Germinal center (tissue), 1 donor: ENCODE results near the gene INSRR.
A peak's percentile ranks its signal among the peaks of the same experiment; 100 is the strongest.

ENCODE experiments used
- DNase-seq: peaks from one replicate; pipeline ENCODE4 v3.0.0; 2012; ENCODE audit warnings: mixed read lengths, low spot score

Gene INSRR

DNA sequence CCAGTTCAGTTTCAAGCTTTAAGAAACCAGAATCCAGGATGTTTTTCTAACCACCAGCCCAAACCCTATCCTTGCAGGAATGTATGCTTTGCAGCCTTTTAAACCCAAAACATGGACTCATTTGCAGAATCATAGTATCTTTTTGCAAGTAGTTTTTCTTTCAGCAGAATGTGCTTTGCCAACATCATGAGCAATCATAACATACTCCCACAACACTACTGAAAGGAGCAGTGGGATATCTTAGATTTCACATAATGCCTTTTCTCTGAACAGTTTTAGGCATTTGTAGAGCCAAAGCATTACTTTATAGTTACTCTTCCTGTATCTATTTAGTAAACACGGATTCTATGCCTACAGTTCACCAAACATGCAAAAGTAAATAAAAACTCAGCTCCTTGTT lies 32.3 kb downstream of the INSRR start:
- no peak for DNase-seq

DNA sequence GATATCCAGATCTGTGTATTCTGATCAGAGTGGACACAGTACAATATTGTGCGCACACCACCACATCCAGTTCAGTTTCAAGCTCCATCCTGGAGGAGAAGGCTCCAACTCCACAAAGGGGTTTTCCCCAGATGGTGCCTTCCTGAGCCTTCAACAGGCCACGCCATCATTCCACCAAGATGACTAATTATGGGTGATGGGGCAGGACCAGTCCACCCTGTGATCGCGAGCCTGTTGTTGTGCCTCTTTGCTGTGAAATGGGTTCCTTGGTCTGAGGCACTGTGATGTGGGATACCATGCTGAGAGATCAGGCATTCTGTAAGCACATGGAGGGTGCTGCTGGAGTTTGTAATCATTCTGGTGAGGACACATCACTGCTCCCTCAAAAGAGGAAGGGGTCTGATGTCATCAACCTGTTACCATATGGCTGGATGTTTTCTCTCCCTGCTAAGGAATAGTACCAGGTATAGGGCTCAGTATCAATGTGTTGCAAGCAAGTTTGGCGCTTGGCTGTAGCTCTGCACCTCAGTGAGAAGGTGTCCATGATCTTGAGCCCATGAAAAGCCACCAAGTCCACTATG lies 35.6 kb downstream of the INSRR start:
- no peak for DNase-seq

DNA sequence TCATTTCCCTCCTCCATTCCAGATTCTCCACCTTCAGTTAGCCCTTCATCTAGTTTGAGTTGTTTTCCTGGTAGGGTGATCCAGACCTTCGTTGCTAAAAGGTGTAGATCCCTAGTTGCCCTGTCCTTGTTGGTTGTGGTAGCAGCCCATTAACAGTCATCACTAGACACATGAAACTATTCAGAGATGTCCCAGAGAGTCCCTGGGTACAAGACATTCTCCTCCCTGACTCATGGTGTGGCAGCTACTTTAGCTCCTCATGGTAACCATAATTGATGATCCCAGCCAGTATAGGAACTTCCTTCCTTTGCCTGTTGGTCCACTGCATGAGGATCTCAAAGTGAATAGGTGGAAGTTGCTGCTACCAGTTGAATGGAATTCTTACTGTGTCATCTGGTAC lies 36.2 kb downstream of the INSRR start:
- no peak for DNase-seq

DNA sequence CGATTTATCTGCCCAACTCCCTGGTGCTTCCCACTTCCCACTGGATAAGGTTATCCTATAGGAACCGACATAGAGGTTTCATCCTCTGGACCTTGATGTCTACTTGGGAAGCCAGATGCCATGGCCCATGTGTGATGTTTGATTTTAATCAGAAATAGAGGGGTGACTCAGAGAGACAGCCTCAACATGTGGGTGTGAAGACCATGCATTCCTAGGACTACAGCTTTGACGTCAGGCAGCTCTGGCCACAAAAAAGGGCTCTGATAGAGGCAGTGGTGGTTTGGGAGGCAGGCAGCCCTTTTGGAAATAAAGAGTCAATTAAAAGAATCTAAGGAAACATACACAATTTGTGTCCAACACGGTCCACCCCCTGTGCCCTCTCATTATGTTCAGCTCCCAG lies 37.1 kb downstream of the INSRR start:
- DNase-seq, result no peak

DNA sequence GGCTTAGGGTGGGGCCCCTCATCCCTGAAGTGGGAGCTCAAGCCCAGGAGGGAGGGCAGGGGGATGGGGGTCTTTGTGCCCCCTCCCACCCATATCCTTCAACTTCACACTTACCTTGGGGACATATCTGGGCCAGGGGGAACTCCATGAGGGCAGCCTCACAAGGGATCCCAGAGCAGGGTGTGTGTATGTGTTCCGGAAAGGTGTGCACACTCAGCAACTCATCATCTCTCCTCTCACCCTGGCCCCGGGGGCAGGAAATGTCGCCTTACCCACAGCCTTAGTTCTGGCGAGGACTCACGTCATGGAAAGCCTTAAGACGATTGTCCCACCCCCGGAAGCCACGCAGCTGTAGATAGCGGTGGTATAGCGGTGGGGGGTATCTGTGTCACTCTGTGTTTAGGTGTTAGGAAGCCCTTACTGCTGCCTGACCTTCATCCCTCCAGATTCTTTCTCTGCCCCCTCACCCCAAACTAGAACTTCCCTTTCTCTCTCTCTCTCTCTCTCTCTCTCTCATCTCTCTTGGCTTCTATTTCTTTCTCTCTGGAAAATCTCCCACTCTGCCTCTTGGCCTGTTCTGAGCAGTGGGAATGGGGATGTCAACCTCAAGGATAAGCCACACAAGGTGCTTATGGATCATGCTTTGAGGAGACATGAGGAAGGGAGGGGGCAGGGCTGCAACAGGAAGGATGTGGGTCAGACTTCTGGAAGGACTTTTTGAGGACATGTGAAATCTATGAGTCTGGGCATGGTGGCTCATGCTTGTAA lies 42.2 kb downstream of the INSRR start, which contains the start of gene SH2D2A:
TSS of gene SH2D2A (minus strand) at position 288 of the 768 bp plus-strand sequence. CDS start at position 148, 140 bp downstream.
- DNase-seq, result peak; percentile 82

DNA sequence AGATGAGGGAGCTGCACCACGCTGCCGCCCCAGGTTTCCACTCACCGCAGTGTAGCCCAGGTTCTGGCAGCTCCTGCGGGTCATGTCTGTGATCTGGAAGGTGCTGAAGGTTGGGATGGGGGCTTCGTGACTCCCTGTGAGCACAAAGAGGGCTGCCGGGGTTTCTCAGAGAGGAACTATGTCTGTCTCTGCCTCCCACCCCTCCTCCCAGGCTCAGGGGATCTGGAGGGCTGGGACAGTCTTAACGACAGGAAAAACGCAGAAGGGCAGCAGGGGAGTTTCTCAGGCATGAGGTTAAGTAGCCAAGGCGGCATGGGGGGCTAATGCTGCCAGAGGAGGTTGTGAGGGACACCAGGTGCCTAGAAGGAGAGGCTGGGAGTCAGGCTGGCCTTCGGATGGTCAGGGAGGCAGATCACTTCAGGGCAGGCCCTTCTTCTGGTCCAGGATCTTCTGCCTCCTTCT lies 42.9 kb downstream of the INSRR start:
- no peak for DNase-seq

DNA sequence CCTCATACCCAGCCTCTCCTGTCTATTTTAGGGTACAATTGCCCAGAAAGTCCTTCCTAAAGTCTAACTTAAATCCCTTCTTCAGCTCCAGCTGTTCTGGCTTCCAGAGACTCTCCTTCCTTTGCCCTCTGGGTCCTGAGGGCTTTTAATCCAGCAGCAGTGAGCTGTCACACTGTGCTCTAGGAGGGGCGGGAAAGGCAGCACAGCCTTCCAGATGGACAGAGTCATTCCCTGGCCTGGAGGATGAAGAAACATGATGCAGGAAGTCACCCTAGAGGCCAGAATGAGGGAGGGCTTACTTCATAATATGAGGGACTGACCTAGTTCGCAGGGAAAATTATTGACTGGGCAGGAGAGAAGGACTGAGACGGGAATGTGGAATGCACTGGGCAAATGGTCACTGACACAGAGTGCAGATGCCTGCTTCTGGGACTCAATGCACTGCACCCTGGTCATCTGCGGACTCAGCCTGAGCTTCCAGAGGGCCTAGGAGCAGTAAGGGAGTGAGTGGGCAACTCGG lies 43.5 kb downstream of the INSRR start:
- no peak for DNase-seq

DNA sequence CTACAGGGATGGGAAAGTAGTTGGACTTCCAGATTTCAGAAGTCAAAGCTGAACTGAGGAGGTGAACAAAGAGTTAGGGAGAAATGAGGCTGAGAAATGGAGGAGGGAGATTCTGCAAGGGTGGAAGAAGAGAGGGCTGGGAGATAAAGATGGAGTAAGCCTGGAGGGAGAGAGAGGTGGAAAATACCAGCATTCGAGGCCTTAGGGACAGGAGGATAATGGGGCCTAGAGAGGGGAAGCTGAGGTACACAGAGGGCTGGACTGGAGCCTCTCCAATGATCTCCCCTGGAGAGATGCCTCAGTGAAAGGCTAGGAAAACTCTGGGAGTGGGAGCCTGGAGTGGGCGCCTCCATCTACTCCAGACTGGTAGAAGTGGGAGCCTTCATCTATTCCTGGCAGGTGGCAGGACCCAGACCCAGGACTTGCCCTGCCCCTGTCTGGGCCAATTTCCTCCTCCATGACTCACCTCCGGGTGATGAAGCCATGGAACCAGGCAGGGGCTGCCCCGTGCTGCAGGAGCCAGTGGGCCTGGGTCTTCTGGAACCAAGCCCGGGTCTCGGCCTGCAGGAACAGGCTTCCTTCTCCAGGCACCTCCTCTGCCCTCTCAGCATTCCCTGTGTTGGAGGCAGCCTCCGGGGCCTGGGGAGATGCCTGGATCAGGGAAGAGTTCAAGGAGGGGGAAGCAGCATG lies 44.2 kb downstream of the INSRR start:
- no peak for DNase-seq

DNA sequence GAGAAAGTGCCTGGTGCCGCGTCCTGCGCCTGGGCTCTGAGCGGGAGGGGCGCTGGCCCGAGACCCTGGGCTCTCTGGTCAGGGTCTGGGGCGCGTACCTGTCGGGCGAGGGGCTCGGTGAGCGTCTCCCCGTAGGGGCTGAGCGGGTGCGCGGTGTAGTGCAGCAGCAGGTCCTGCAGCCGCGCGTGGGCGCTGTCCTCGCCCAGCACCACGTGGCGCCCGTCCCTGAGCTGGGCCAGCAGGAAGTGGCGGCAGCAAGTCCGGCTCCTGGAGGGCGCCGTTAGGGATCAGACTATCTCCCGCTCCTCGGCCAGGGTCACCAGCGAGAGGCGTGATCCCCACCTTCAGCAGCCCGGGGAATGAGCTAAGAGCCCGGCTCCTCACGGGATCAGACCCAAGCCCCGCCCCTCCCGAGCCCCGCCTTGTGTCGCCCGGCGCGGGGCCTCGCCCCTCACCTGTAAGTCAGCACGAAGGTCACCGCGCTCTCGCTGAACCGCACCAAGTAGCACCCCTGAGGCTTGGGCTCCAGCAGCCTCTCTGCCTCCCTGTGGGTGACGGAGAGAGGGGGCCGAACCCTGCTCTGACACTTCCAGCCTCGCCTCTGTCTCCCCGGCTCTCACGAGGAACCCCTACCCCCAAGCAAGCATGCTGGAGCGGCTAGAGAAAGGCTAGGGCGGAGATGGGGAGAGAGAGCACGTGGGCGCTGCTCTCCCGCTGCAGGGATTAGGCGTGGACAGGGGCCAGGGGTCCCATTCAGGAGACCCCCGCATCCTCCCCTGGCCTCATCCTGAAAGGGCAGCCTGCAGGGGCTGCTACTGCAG lies 45.0 kb downstream of the INSRR start:
- DNase-seq, result peak; percentile 71

DNA sequence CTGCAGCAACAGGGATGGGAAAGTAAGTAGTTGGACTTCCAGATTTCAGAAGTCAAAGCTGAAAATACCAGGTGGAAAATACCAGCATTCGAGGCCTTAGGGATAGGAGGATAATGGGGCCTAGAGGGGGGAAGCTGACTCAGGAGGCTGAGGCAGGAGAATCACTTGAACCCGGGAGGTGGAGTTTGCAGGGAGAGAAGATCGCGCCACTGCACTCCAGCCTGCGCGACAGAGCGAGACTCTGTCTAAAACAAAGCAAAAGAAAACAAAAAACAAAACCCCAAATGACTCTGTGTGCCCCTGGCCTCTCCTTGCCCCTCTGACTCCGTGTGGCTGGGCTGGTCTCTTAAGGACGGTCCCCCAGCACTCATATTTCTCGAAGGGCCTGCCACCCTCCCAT lies 45.6 kb downstream of the INSRR start:
- DNase-seq, result no peak

DNA sequence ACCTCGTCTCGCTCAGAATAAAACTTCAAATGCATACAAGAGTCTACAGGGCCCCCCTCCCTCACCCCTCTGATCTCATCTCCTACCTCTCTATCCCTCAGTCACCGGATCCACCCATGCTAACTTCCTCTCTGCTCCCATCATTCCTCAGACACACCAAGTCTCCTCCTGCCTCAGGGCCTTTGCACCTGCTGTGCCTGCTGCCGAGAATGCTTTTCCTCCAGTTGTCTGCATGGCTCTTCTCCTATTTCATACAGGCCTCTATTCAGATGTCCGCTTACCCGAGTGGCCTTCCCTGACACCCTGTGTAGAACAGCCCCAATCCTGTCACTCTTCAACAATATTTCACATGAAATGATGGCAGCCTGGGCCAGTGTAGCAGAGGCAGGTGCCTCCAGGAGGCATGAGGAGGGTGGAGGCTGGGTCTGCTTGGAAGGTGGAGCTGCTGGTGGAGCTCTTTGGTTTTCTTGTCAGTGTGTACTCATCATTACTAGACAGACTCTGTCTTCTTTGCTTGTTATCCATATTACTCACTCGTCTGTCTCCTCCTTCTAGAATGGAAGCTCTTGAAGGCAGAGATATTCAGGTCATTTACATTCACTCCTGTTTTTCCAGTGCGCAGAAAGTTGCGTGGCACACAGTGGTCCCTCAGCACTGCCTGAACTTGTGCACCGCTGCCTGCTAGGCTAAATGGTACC lies 46.5 kb downstream of the INSRR start:
- no peak for DNase-seq

DNA sequence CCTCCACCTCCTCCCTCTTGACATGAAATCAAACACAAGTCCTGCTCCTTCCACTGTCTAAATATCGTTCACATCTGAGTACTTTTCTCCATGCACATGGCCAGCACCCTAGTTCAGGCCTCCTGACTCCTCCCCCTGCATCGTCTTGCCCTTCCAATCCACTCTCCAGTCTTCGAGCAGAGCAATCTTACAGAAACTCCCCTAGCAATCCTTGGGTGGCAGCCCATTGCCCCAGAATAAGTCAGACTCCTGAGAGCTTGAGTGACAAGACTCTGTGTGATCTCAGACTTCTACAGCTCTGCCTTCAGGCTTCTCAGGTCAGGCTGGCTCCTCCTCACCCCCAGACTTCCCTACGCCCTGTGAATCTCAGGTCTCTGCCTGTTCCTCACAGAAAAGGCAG lies 47.7 kb downstream of the INSRR start:
- DNase-seq, result no peak

DNA sequence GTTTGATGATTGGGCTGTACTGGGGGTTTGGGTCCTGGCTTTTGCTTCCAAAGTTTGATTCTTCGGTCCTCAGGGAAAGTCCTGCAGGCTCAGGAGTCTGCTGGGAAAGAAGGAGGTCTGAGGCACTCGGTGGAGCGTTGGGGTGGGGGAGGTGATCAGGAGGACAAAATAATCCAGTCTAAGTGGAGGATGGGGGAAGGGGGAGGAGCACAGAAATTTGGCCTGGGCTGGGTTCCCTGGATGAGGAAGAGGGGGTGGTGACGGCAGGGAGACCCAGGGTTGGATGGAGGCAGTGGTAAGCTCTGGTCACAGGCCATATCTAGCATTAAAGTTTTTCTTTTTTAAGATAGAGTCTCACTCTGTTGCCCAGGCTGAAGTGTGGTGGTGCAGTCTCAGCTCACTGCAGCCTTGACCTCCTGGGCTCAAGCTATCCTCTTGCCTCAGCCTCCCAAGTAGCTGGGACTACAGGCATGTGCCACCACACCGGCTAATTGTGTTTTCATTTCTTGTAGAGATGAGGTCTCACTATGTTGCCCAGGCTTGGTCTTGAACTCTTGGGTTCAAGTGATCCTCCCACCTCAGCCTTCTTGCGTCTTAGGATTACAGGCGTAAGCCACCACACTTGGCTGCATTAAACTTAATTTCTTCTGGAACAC lies 49.1 kb downstream of the INSRR start:
- no peak for DNase-seq

DNA sequence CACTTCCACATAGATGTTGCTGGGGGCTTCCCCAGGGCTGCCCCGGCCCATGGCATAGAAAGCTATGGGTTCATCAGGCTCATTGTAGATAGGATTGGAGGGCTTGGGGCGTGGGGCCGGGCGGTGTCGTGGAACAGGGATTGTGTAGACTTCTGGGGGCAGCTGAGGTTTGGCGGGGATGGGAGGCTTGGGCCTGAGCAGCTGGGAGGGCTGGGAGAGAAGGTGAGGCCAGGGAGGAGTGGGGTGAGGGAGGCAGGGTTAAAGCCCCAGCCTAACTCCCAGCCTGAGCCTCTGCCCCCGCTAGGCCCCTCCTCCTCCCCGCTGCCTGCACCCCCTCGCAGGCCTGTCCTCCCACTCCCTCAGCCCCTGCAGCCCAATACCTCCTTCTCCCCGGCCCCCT lies 49.6 kb downstream of the INSRR start:
- no peak for DNase-seq

DNA sequence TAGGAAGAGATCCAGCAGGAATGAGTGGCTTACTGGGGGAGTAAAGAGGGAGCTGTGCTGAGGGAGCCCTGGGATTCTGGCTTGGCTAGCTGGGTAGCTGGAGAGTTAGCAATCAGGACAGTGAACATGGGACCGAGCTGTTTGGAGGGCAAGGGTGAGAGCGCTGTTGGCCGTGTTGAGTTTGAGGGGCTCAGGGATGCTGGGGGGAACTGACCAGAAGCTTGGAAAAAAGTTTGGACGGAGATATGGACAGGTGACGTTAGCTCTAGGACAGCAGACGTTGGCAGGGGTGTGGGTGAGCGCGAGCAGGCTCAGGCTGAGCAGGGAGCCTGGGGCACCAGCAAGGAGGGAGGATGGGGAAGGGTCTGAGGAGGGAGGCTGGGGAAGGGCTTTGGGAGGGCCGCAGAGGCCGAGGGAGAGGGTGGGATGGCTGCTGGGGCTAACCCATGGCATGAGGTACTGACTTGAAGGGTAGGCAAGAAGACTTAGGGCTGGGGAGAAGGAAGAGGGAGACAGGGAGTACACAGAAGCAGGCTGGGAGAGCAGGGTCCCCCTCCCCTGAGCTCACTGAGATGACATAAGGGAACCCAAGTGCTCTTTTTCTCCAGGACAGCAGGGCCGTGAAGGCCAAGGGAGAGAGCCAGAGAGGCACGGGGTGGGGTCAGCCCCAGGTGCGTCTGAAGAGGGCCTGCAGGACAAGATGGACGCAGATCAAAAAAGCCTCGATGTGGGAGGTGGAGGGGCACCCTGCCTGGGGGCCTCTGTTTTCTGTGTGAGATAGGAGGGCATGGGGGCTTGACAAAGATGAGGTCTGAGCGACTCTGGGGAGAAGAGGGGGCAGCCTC lies 50.5 kb downstream of the INSRR start:
- DNase-seq, result no peak

DNA sequence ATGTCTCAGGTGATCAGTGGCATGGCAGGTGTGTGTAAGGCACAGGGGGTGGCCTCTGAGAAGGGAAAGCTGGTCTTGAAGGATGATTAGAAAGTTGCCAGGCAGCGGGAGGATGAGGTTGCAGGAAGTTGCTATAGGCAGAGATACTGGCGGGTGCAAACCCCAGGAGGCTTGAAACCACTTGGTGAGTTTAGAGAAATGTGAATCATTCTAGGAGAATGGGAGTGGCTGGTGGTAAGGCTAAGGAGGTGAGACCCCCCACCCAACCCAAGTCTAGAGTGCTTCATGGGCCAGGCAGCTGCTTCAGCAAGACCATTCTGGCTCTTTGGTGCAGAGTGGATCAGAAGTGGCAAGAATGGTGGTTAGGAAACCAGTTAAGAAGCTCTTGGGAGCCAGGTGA lies 51.3 kb downstream of the INSRR start:
- DNase-seq, result no peak

DNA sequence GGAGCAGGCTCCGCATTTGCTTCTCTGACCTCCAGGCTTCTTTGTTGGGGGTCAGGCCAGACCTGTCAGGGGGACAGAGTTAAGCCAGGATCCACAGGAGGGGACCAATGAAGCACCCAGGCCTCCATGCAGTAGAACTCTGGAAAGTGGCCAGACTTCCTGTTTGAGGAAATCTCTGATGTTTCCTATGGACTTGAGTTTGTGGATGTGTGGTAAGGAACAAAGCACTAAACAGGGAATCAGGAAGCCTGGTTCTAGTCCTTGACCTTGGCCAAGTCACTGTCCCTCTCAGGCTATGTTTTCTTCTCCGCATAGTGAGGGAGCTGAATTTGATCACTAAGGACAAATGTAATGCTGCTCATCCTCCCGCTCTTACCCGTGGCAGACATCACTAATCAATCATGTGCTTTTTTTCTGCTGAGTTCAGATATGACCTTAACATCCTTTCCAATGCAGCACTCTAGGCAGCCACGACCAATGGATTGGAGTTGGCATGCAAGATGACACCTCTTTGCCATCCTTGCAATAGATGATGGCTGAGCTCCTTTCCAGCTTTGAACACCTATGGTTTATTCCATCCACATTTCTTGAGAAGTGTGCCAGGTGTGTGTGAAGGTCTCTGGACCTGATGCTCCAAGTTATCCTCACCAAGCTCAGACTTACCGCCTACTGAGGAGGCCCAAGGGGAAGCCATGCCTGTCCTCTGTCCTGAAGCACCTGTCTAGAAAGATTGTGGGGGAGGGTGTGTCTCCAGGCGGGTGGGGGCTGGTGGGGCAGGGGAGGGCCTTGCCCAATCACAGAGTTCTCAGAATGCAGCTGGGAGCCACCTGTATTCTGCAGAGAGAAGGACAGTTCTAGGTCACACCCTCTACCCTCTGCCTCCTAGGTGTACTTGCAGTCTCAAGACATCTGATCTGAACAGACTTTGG lies 52.1 kb downstream of the INSRR start:
- no peak for DNase-seq

DNA sequence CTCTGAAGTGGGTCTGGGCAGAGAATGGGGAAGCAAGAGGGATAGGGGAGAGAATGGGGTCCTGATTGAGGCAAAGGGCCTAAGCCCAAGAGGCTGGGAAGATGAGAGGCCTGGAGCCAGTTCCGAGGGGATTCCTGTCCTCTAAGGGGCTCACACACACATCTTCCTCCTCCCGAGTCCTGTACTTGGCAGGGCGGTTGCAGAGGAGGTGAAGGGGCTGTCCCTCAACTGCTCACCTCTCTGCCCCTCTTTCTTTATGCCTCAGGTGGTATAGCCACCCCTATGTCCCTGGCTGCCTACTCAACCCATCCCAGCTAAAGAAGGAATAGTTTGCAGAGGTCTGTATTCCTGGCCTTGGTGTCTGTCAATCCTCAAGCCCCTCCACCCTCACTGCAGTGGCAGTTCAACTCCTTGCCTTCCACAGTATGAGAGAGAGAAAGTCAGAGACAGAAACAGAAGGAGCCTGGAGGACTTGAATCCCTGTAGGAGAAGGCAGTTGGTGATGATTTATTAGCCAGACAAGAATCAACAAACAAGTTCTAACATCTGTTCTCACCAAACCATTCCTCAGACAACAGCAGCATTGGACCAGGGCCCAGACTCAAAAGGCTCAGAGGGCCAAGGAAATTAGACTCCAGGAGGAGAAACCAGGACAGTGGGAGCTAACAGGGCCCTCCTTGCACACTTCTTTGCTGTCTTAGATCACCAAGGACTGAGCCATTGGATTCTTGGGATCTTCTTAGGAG lies 53.0 kb downstream of the INSRR start:
- no peak for DNase-seq
